T-helper 9 cell (primary cell): ENCODE results near the gene HOXA2.

Source experiments
- DNase-seq: peaks from one replicate; pipeline ENCODE4 v3.0.0-alpha.2; 2020
- total RNA-seq, 2 donors: gene quantifications; one replicate each; lab custom pipeline; 2026; lab: John Stamatoyannopoulos, UW

HOXA2 gene
- 0 reads per million in 2 donors for total RNA-seq

- no peak for DNase-seq
Measured at GRCh38 chr7:27102581-27103442, at the start of gene HOXA2. TSS of gene HOXA2 (minus strand) at chr7:27102683. CDS start at chr7:27102500, 183 bp downstream.

- DNase-seq, result no peak
Measured at GRCh38 chr7:27151341-27151930, 49.0 kb upstream of the HOXA2 start.

GRCh38 chr7:27150568-27151340, 48.3 kb upstream of the HOXA2 start:
- peak; percentile 56 for DNase-seq

- no peak for DNase-seq
Measured at GRCh38 chr7:27149842-27150567, 47.5 kb upstream of the HOXA2 start.

GRCh38 chr7:27148756-27149641, 46.5 kb upstream of the HOXA2 start:
- no peak for DNase-seq

GRCh38 chr7:27148031-27148755, 45.7 kb upstream of the HOXA2 start:
- DNase-seq, result no peak

GRCh38 chr7:27147199-27148030, 44.9 kb upstream of the HOXA2 start, which contains the start of gene HOXA6:
TSS of gene HOXA6 (minus strand) at chr7:27147774. CDS start at chr7:27147749, 25 bp downstream.
- DNase-seq, result no peak

- DNase-seq, result no peak
Measured at GRCh38 chr7:27146491-27147198, 44.2 kb upstream of the HOXA2 start.

GRCh38 chr7:27145914-27146412, 43.5 kb upstream of the HOXA2 start:
- no peak for DNase-seq

GRCh38 chr7:27145165-27145913, 42.9 kb upstream of the HOXA2 start:
- no peak for DNase-seq

GRCh38 chr7:27144781-27145164, 42.3 kb upstream of the HOXA2 start:
- DNase-seq, result no peak

- DNase-seq, result no peak
Measured at GRCh38 chr7:27143950-27144780, 41.7 kb upstream of the HOXA2 start.

GRCh38 chr7:27143023-27143949, 40.8 kb upstream of the HOXA2 start, which contains the start of gene HOXA5:
TSS of gene HOXA5 (minus strand) at chr7:27143681. CDS start at chr7:27143607, 74 bp downstream.
- no peak for DNase-seq

- DNase-seq, result no peak
Measured at GRCh38 chr7:27142580-27143022, 40.1 kb upstream of the HOXA2 start.

GRCh38 chr7:27141923-27142579, 39.6 kb upstream of the HOXA2 start:
- no peak for DNase-seq
